Pancreas (tissue), 10 donors: Measurements from ENCODE around the gene ARL3. TPM values are rescaled to one million over a fixed set of nuclear protein-coding genes. Genes with fewer than 3 reads are reported as not detected.
A peak's percentile ranks its signal among the peaks of the same experiment; 100 is the strongest.

Source experiments
- ATAC-seq, 4 donors: fragments of 200-7000 bp; cut with Tn5 transposase; one replicate each; pipeline versions ENCODE4 v1.8.0 to v1.9.1; 2020; ENCODE audit warnings: mild to moderate bottlenecking in 4 of 4, moderate library complexity in 4 of 4
- DNase-seq, 6 donors: peaks; one replicate each; pipeline ENCODE4 v3.0.0-alpha.2; 2020
- FAIRE-seq: peaks from 2 replicates; lab custom pipeline; 2012; peaks lifted over from hg19 to GRCh38; lab: Jason Lieb, UNC
- H3K27ac ChIP-seq, 4 donors: fragments of 200-600 bp; sonication (generic); 1 replicate in 3 of 4; 2 replicates in 1 of 4; pipeline versions ENCODE4 v1.5.0 to v1.8.0; 2020
- H3K27me3 ChIP-seq, 4 donors: fragments of 200-600 bp; one replicate each; pipeline ENCODE4 v1.8.0; 2021
- H3K36me3 ChIP-seq, 3 donors: fragments of 200-600 bp; sonication (generic) in 1 of 3; one replicate each; pipeline versions ENCODE4 v1.5.0 to v1.8.0; 2020 to 2021
- H3K4me1 ChIP-seq, 3 donors: fragments of 200-600 bp; one replicate each; pipeline ENCODE4 v1.8.0; 2021
- H3K4me3 ChIP-seq, 4 donors: fragments of 200-600 bp; sonication (generic) in 2 of 4; one replicate each; pipeline versions ENCODE4 v1.5.0 to v1.8.0; 2020 to 2021
- H3K9me3 ChIP-seq, 4 donors: fragments of 200-600 bp; one replicate each; pipeline ENCODE4 v1.8.0; 2021
- CTCF ChIP-seq, 4 donors: fragments of 200-600 bp; sonication (generic) in 3 of 4; IDR thresholded peaks; one replicate each; pipeline versions ENCODE4 v1.5.0 to v1.8.0; 2021; ENCODE audit warnings: antibody characterized with exemption in 4 of 4
- WGBS, 2 donors: extraction: QIAGEN DNeasy Blood & Tissue Kit; methylation state at CpG; one replicate each; pipeline ENCODE4 v1.1.7; 2013; 5-methylcytosine and 5-hydroxymethylcytosine counted together
- intact Hi-C, 3 donors: fragments of 100-400 bp; cut with DNase I; formaldehyde crosslinking; loops; one replicate each; pipeline versions ENCODE4 v1.11.1 to v1.14.2; 2022
- polyA plus RNA-seq, 2 donors: library from polyadenylated mRNA; stranded (reverse); fragments of 200-250 nt; gene quantifications; one replicate each; pipeline ENCODE4 v1.2.3, GENCODE V29; 2013
- total RNA-seq, 6 donors: library from RNA; stranded (reverse); fragmentation: NEBNext Ultra II Directional in 4 of 6; extraction: Animal tissue kit (Norgen Biotek cat#: 25700) in 4 of 6; gene quantifications; one replicate each; pipeline versions ENCODE4 v1.2.1 to v1.2.4, GENCODE V29; 2021 to 2023
- donor health status: healthy with polysubstance abuse.
- donor health status: DM: no; HTN: no; CAD: no; lungs with moderate emphysema.
- donor health status: DM: no; HTN: no; CAD: no.
- donor health status: control.
- donor health status: control.
- donor health status: Bipolar disorder and iron deficiency.
- donor health status: DM: yes; HTN: yes; CAD: no.
- donor health status: DM: no; HTN: no; CAD: no.
- donor health status: DM: no; HTN: no; CAD: no.
- donor health status: DM: yes; HTN: yes; CAD: no.

Gene ARL3
- total and polyA plus RNA-seq, 8 donors = 2.4 to 8.0 (median 3.1) TPM

GRCh38 chr10:102624751-102625645 is 89.2 kb downstream of the ARL3 start:
- 65 to 69% methylated on average over 12 of the region's 12 CpGs for WGBS, 2 donors
- FAIRE-seq = no peak
- peak in 3 of 4 donors; percentile 10 to 36 (median 17) for ATAC-seq
- Histone ChIP-seq H3K27me3 (no peaks in the 10 kb centered on the region), H3K4me3 (no peak overlapping the region), H3K36me3 (peaks cover 0 to 3% (median 0%) of the 10 kb centered on the region in 3 donors), H3K27ac (peak overlapping the region in 3 of 4 donors; percentile 5 to 44 (median 30)), H3K4me1 (peaks cover 0 to 14% (median 6%) of the 10 kb centered on the region in 3 donors), H3K9me3 (no peaks in the 10 kb centered on the region)
- intact Hi-C loops = no loop called here
- peak in 1 of 6 donors; percentile 32 for DNase-seq
- no peak for TF ChIP-seq CTCF (IDR thresholded peaks at IDR 0.05)

- FAIRE-seq (no peak), DNase-seq (no peak), ATAC-seq (no peak)
- TF ChIP-seq CTCF (IDR thresholded peaks at IDR 0.05) = no peak
- intact Hi-C loops = no loop called here
- Histone ChIP-seq H3K27me3 (no peaks in the 10 kb centered on the region), H3K9me3 (no peaks in the 10 kb centered on the region), H3K36me3 (no peaks in the 10 kb centered on the region), H3K27ac (peak overlapping the region in 1 of 4 donors; percentile 17), H3K4me1 (peaks cover 0 to 14% (median 6%) of the 10 kb centered on the region in 3 donors), H3K4me3 (no peak overlapping the region)
- 89 to 92% methylated on average over 3 of the region's 3 CpGs for WGBS, 2 donors
Observed at GRCh38 chr10:102624094-102624493, 90.1 kb downstream of the ARL3 start.

Other genes starting within 250 kb of the ARL3 start
- 10 to 100 TPM; 22.4 to 40.9 (median 27.4) TPM for gene ACTR1A, start 211.7 kb downstream of the ARL3 start, total RNA-seq
- gene ACTR1A, start 211.7 kb downstream of the ARL3 start, polyA plus RNA-seq = 10 to 100 TPM; 33.6 to 38.1 TPM
- 1 to 10 TPM; 1.9 to 7.8 (median 3.6) TPM for gene SUFU, start 210.4 kb downstream of the ARL3 start, total RNA-seq
- gene SUFU, start 210.4 kb downstream of the ARL3 start, polyA plus RNA-seq = 1 to 10 TPM; 2.6 to 2.7 TPM
- gene TRIM8, start 69.9 kb downstream of the ARL3 start, total RNA-seq = 100 to 1,000 TPM in 1 of 6 donors, 10 to 100 TPM in 5; 65.2 to 106 (median 76.7) TPM
- 10 to 100 TPM; 42.2 to 53.2 TPM for gene TRIM8, start 69.9 kb downstream of the ARL3 start, polyA plus RNA-seq
- 10 to 100 TPM in 4 of 6 donors, 1 to 10 TPM in 2; 6.2 to 21.6 (median 10.4) TPM for gene SFXN2, start 239 bp upstream of the ARL3 start, total RNA-seq
- 1 to 10 TPM; 5.6 to 9.0 TPM for gene SFXN2, start 239 bp upstream of the ARL3 start, polyA plus RNA-seq
- 10 to 100 TPM in 5 of 6 donors, 1 to 10 TPM in 1; 9.0 to 27.3 (median 12.1) TPM for gene WBP1L, start 29.6 kb upstream of the ARL3 start, total RNA-seq
- gene WBP1L, start 29.6 kb upstream of the ARL3 start, polyA plus RNA-seq = 10 to 100 TPM; 10.5 to 11.0 TPM
- 1 to 10 TPM in 1 of 6 donors, under 1 TPM in 4, not detected in 1; 0.12 to 6.4 (median 0.38) TPM for gene CYP17A1, start 123.0 kb upstream of the ARL3 start, total RNA-seq
- under 1 TPM; 0.11 to 0.35 TPM for gene CYP17A1, start 123.0 kb upstream of the ARL3 start, polyA plus RNA-seq
- 10 to 100 TPM in 2 of 6 donors, 1 to 10 TPM in 4; 5.3 to 11.8 (median 9.6) TPM for gene BORCS7, start 139.9 kb upstream of the ARL3 start, total RNA-seq
- gene BORCS7, start 139.9 kb upstream of the ARL3 start, polyA plus RNA-seq = 10 to 100 TPM; 11.1 to 24.3 TPM
- 1 to 10 TPM in 5 of 6 donors, under 1 TPM in 1; 0.87 to 3.2 (median 2.7) TPM for gene AS3MT, start 155.1 kb upstream of the ARL3 start, total RNA-seq
- gene AS3MT, start 155.1 kb upstream of the ARL3 start, polyA plus RNA-seq = 10 to 100 TPM in 1 of 2 donors, 1 to 10 TPM in 1; 6.3 to 11.4 TPM
- gene CNNM2, start 203.9 kb upstream of the ARL3 start, total RNA-seq = 1 to 10 TPM; 4.4 to 8.9 (median 6.0) TPM
- gene CNNM2, start 203.9 kb upstream of the ARL3 start, polyA plus RNA-seq = 1 to 10 TPM; 2.0 to 2.7 TPM